ENCODE results near the gene HMG20B. TPM values are rescaled to one million over a fixed set of nuclear protein-coding genes. Genes with fewer than 3 reads are reported as not detected.
A peak's percentile ranks its signal among the peaks of the same experiment; 100 is the strongest.

The HMG20B gene
- polyA plus RNA-seq, 1 of the 3 experiments (the other 2 are of a cell fraction): 92.0 TPM

- POLR2A ChIA-PET: no interaction called here
- Histone ChIP-seq H3K9me3 (no peaks in the 10 kb centered on the region), H3K79me2 (ENCODE audit: insufficient read depth) (peaks cover 56% of the 10 kb centered on the region), H3K27ac (ENCODE audit: low read depth in 2 of 2, low read length in 1 of 2) (no peak overlapping the region), H3K4me1 (ENCODE audit: control insufficient read depth in 1 of 2, insufficient read depth in 2 of 2, low read depth in 1 of 2, low read length in 1 of 2) (peaks cover 3 to 15% of the 10 kb centered on the region in 2 experiments; a peak in 1 of 4 replicates), H4K20me1 (ENCODE audit: insufficient read depth) (peaks cover 11% of the 10 kb centered on the region; the same call in 1 of the 2 replicates), H3K4me2 (peak overlapping the region; percentile 97), H3K4me3 (ENCODE audit: low read depth in 2 of 2, low read length in 1 of 2) (peak overlapping the region; percentile 67 to 98), H3K9me2 (no peaks in the 10 kb centered on the region), H3K27me3 (ENCODE audit: insufficient read depth) (no peaks in the 10 kb centered on the region), H3F3A (replicated peaks; ENCODE audit: insufficient read depth) (no peaks in the 10 kb centered on the region), H3K9ac (peak overlapping the region; percentile 58; the same call in 1 of the 2 replicates), H3K36me3 (replicated peaks in 1 of 2; ENCODE audit: control insufficient read depth in 1 of 2, insufficient read depth in 2 of 2, low read length in 1 of 2) (no peaks in the 10 kb centered on the region), H2AFZ (ENCODE audit: low read depth) (no peak overlapping the region)
- 73% methylated on average over 8 of the region's 15 CpGs for WGBS (ENCODE audit: low lambda C conversion rate)
- CTCF ChIA-PET: interaction anchor here (1.0 to 7.3 kb wide), 4 partner anchors 9 to 106 kb away, joined by 3 to 73 read pairs (median 4); no protein-coding TSS in a partner anchor
- peak; percentile 25 for DNase-seq
- TF ChIP-seq, protein P1, sequence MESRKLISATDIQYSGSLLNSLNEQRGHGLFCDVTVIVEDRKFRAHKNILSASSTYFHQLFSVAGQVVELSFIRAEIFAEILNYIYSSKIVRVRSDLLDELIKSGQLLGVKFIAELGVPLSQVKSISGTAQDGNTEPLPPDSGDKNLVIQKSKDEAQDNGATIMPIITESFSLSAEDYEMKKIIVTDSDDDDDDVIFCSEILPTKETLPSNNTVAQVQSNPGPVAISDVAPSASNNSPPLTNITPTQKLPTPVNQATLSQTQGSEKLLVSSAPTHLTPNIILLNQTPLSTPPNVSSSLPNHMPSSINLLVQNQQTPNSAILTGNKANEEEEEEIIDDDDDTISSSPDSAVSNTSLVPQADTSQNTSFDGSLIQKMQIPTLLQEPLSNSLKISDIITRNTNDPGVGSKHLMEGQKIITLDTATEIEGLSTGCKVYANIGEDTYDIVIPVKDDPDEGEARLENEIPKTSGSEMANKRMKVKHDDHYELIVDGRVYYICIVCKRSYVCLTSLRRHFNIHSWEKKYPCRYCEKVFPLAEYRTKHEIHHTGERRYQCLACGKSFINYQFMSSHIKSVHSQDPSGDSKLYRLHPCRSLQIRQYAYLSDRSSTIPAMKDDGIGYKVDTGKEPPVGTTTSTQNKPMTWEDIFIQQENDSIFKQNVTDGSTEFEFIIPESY (IDR thresholded peaks at IDR 0.05; ENCODE audit: borderline replicate concordance, low read depth): no peak
- TF ChIP-seq RFX5 (IDR thresholded peaks at IDR 0.05; ENCODE audit: low read length) (no peak), RXRA (IDR thresholded peaks at IDR 0.05; ENCODE audit: borderline replicate concordance, low read depth) (no peak), USF2 (IDR thresholded peaks at IDR 0.05; ENCODE audit: borderline replicate concordance, low read depth, low read length) (no peak), FOSL2 (IDR thresholded peaks at IDR 0.05; ENCODE audit: borderline replicate concordance, low read depth) (no peak), RCOR1 (IDR thresholded peaks at IDR 0.05; ENCODE audit: low read length) (no peak), REST (IDR thresholded peaks at IDR 0.05; ENCODE audit: low read depth, low read length) (no peak), GABPA (IDR thresholded peaks at IDR 0.05; ENCODE audit: low read depth) (no peak)
- TF ChIP-seq, protein P2, sequence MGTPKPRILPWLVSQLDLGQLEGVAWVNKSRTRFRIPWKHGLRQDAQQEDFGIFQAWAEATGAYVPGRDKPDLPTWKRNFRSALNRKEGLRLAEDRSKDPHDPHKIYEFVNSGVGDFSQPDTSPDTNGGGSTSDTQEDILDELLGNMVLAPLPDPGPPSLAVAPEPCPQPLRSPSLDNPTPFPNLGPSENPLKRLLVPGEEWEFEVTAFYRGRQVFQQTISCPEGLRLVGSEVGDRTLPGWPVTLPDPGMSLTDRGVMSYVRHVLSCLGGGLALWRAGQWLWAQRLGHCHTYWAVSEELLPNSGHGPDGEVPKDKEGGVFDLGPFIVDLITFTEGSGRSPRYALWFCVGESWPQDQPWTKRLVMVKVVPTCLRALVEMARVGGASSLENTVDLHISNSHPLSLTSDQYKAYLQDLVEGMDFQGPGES (IDR thresholded peaks at IDR 0.05; ENCODE audit: low read depth, low read length): no peak
- TF ChIP-seq, protein P3, sequence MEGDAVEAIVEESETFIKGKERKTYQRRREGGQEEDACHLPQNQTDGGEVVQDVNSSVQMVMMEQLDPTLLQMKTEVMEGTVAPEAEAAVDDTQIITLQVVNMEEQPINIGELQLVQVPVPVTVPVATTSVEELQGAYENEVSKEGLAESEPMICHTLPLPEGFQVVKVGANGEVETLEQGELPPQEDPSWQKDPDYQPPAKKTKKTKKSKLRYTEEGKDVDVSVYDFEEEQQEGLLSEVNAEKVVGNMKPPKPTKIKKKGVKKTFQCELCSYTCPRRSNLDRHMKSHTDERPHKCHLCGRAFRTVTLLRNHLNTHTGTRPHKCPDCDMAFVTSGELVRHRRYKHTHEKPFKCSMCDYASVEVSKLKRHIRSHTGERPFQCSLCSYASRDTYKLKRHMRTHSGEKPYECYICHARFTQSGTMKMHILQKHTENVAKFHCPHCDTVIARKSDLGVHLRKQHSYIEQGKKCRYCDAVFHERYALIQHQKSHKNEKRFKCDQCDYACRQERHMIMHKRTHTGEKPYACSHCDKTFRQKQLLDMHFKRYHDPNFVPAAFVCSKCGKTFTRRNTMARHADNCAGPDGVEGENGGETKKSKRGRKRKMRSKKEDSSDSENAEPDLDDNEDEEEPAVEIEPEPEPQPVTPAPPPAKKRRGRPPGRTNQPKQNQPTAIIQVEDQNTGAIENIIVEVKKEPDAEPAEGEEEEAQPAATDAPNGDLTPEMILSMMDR (IDR thresholded peaks at IDR 0.05): no peak
Measured at GRCh38 chr19:3555653-3556422, 16.9 kb upstream of the HMG20B start.
